ENCODE measurements around the gene CIRBP.

The CIRBP gene

GRCh38 chr19:1231729-1232637 lies 37.1 kb upstream of the CIRBP start:
- DNase-seq = no peak

GRCh38 chr19:1232652-1233072 lies 36.5 kb upstream of the CIRBP start:
- no peak for DNase-seq

- DNase-seq = no peak
Measured at GRCh38 chr19:1233115-1233667, 35.9 kb upstream of the CIRBP start.

GRCh38 chr19:1234051-1234954 lies 34.8 kb upstream of the CIRBP start:
- no peak for DNase-seq

GRCh38 chr19:1234955-1235380 lies 34.2 kb upstream of the CIRBP start:
- no peak for DNase-seq

- DNase-seq = no peak
Measured at GRCh38 chr19:1235625-1236538, 33.2 kb upstream of the CIRBP start.

GRCh38 chr19:1236576-1236975 lies 32.6 kb upstream of the CIRBP start:
- no peak for DNase-seq

- DNase-seq = no peak
Measured at GRCh38 chr19:1237027-1237659, 32.0 kb upstream of the CIRBP start.

- DNase-seq = no peak
Measured at GRCh38 chr19:1237754-1238368, 31.3 kb upstream of the CIRBP start, which contains the start of gene CBARP. Gene CBARP, minus strand, starts transcription at chr19:1238005. Its CDS starts 1,905 bp downstream, at chr19:1236100.

GRCh38 chr19:1238369-1239303 lies 30.5 kb upstream of the CIRBP start:
- no peak for DNase-seq

GRCh38 chr19:1239420-1239795 lies 29.7 kb upstream of the CIRBP start:
- DNase-seq = no peak

- DNase-seq = no peak
Measured at GRCh38 chr19:1239796-1240737, 29.1 kb upstream of the CIRBP start.

- DNase-seq = no peak
Measured at GRCh38 chr19:1240925-1241324, 28.2 kb upstream of the CIRBP start.

- DNase-seq = no peak
Measured at GRCh38 chr19:1241417-1242095, 27.6 kb upstream of the CIRBP start, which contains the start of gene ATP5F1D. Gene ATP5F1D, plus strand, starts transcription at chr19:1241751. Its CDS starts 100 bp downstream, at chr19:1241851.

- no peak for DNase-seq
Measured at GRCh38 chr19:1243768-1244692, 25.1 kb upstream of the CIRBP start.

- DNase-seq = no peak
Measured at GRCh38 chr19:1244693-1245451, 24.3 kb upstream of the CIRBP start.
